Measurements from ENCODE around the gene NELL1. TPM values are rescaled to one million over a fixed set of nuclear protein-coding genes. Genes with fewer than 3 reads are reported as not detected.

The NELL1 gene
- total and polyA plus RNA-seq, 2 donors (not counting 3 experiments of a cell fraction or from before 2014, with no cell fraction given): not detected

- no peak for TF ChIP-seq GATA2 (IDR thresholded peaks at IDR 0.05; ENCODE audit: insufficient read depth, insufficient read length, low read depth, low read length)
- no peak for TF ChIP-seq MYC (IDR thresholded peaks at IDR 0.05; ENCODE audit: low read depth, low read length)
- dilution Hi-C loops (cut with MboI; ENCODE audit: extremely low pct_ligation_motif_present, low sequenced_read_pairs): no loop called here
Observed at GRCh38 chr11:21306739-21307358, 637.5 kb downstream of the NELL1 start.

GRCh38 chr11:21307874-21308273 is 638.5 kb downstream of the NELL1 start:
- TF ChIP-seq FOS (IDR thresholded peaks at IDR 0.05; ENCODE audit: borderline replicate concordance, insufficient read depth, low read length): no peak
- no peak for TF ChIP-seq JUN (IDR thresholded peaks at IDR 0.05; ENCODE audit: borderline replicate concordance, insufficient read depth, insufficient read length, low read depth)
- TF ChIP-seq CTCF (IDR thresholded peaks at IDR 0.05; ENCODE audit: extremely low read depth in 1 of 2, insufficient read depth in 1 of 2, low read depth in 1 of 2, low read length in 2 of 2): no peak
- TF ChIP-seq MYC (IDR thresholded peaks at IDR 0.05; ENCODE audit: low read depth, low read length): no peak
- TF ChIP-seq POLR2AphosphoS5 (IDR thresholded peaks at IDR 0.05; ENCODE audit: insufficient read depth, low read depth, low read length): no peak
- no peak for TF ChIP-seq POLR2A (IDR thresholded peaks at IDR 0.05; ENCODE audit: low read depth, low read length)
- no peak for TF ChIP-seq GATA2 (IDR thresholded peaks at IDR 0.05; ENCODE audit: insufficient read depth, insufficient read length, low read depth, low read length)
- TF ChIP-seq MAX (IDR thresholded peaks at IDR 0.05; ENCODE audit: insufficient read depth, insufficient read length): no peak
- no peak for TF ChIP-seq EZH2 (IDR thresholded peaks at IDR 0.05; ENCODE audit: borderline replicate concordance, low read depth, low read length, severe bottlenecking)
- Histone ChIP-seq H3K4me3 (replicated peaks in 1 of 3; ENCODE audit: insufficient read depth in 1 of 3, low read depth in 1 of 3, low read length in 3 of 3) (no peak overlapping the region), H3K9me1 (replicated peaks; ENCODE audit: control insufficient read depth, extremely low read depth, insufficient read depth, low read length) (no peaks in the 10 kb centered on the region), H3K9me3 (replicated peaks; ENCODE audit: control insufficient read depth, insufficient read depth, low read length) (no peaks in the 10 kb centered on the region), H2AFZ (ENCODE audit: low read depth, low read length) (no peak overlapping the region), H3K27me3 (ENCODE audit: control insufficient read depth in 2 of 2, insufficient read depth in 2 of 2, low read length in 2 of 2) (no peaks in the 10 kb centered on the region), H3K36me3 (ENCODE audit: control insufficient read depth in 2 of 2, extremely low read depth in 1 of 2, insufficient read depth in 2 of 2, low read length in 2 of 2) (no peaks in the 10 kb centered on the region), H3K4me2 (ENCODE audit: insufficient read depth, low read length) (no peak overlapping the region), H4K20me1 (replicated peaks; ENCODE audit: control insufficient read depth, extremely low read depth, insufficient read depth, low read length) (no peaks in the 10 kb centered on the region), H3K27ac (ENCODE audit: insufficient read depth, low read depth, low read length) (no peak overlapping the region), H3K4me1 (ENCODE audit: control insufficient read depth, extremely low read depth, insufficient read depth, low read length) (no peaks in the 10 kb centered on the region), H3K9ac (replicated peaks; ENCODE audit: extremely low read depth, insufficient read depth, low read length) (no peak overlapping the region), H3K79me2 (ENCODE audit: control insufficient read depth, insufficient read depth, low read length) (no peaks in the 10 kb centered on the region)
- FAIRE-seq: no peak
- ChIA-PET CTCF (no interaction called here), POLR2A (no interaction called here)
- intact Hi-C loops (cut with micrococcal nuclease): no loop called here
- DNase-seq (ENCODE audit: low read depth, low spot score): no peak
- BruUV-seq (replicated peaks): no TSS peak
- dilution Hi-C loops (cut with MboI; ENCODE audit: extremely low pct_ligation_motif_present, low sequenced_read_pairs): no loop called here

More at GRCh38 chr11:21306739-21307358, 637.5 kb downstream of the NELL1 start:
- no peaks in the 10 kb centered on the region for H3K27me3 ChIP-seq (ENCODE audit: control insufficient read depth in 2 of 2, insufficient read depth in 2 of 2, low read length in 2 of 2)
- H3K27ac ChIP-seq (ENCODE audit: insufficient read depth, low read depth, low read length): no peak overlapping the region
- BruUV-seq (replicated peaks): no TSS peak
- H3K4me3 ChIP-seq (replicated peaks in 1 of 3; ENCODE audit: insufficient read depth in 1 of 3, low read depth in 1 of 3, low read length in 3 of 3): no peak overlapping the region
- no peaks in the 10 kb centered on the region for H3K4me1 ChIP-seq (ENCODE audit: control insufficient read depth, extremely low read depth, insufficient read depth, low read length)
- DNase-seq (ENCODE audit: low read depth, low spot score) (no peak), FAIRE-seq (no peak)
- H3K9me3 ChIP-seq (replicated peaks; ENCODE audit: control insufficient read depth, insufficient read depth, low read length): peaks cover 3% of the 10 kb centered on the region
- H2AFZ ChIP-seq (ENCODE audit: low read depth, low read length): no peak overlapping the region
- H3K9ac ChIP-seq (replicated peaks; ENCODE audit: extremely low read depth, insufficient read depth, low read length): no peak overlapping the region
- H3K79me2 ChIP-seq (ENCODE audit: control insufficient read depth, insufficient read depth, low read length): no peaks in the 10 kb centered on the region
- CTCF ChIA-PET: no interaction called here
- H4K20me1 ChIP-seq (replicated peaks; ENCODE audit: control insufficient read depth, extremely low read depth, insufficient read depth, low read length): no peaks in the 10 kb centered on the region
- intact Hi-C loops (cut with micrococcal nuclease): no loop called here
- no peak overlapping the region for H3K4me2 ChIP-seq (ENCODE audit: insufficient read depth, low read length)
- no peaks in the 10 kb centered on the region for H3K9me1 ChIP-seq (replicated peaks; ENCODE audit: control insufficient read depth, extremely low read depth, insufficient read depth, low read length)
- POLR2A ChIA-PET: no interaction called here
- no peaks in the 10 kb centered on the region for H3K36me3 ChIP-seq (ENCODE audit: control insufficient read depth in 2 of 2, extremely low read depth in 1 of 2, insufficient read depth in 2 of 2, low read length in 2 of 2)

Measured in endothelial cell of umbilical vein (primary cell).